Measurements from ENCODE around the gene ZNF805. TPM values are rescaled to one million over a fixed set of nuclear protein-coding genes. Genes with fewer than 3 reads are reported as not detected.

The ZNF805 gene
- total RNA-seq, 4 donors from 2014 or later: 13.3 to 19.7 (median 17.3) TPM

- peaks cover 25 to 88% (median 72%) of the 10 kb centered on the region in 4 donors for H3K36me3 ChIP-seq
- H3K4me1 ChIP-seq: peaks cover 0 to 10% (median 4%) of the 10 kb centered on the region in 4 donors
- H3K27me3 ChIP-seq: no peaks in the 10 kb centered on the region
- WGBS: 87% methylated on average over 5 of the region's 5 CpGs
- no peak overlapping the region for H3K4me3 ChIP-seq
- intact Hi-C loops (cut with DNase I): no loop called here
- no peak for TF ChIP-seq CTCF (IDR thresholded peaks at IDR 0.05)
- no peak for TF ChIP-seq EP300 (IDR thresholded peaks at IDR 0.05)
- TF ChIP-seq POLR2AphosphoS5 (IDR thresholded peaks at IDR 0.05): no peak
- TF ChIP-seq POLR2A (IDR thresholded peaks at IDR 0.05; ENCODE audit: low read depth): no peak
- no peak overlapping the region for H3K27ac ChIP-seq (replicated peaks in 1 of 4)
- DNase-seq (ENCODE audit: extremely low spot score): no peak
- no peaks in the 10 kb centered on the region for H3K9me3 ChIP-seq
Measured at GRCh38 chr19:57202160-57202559, 38.3 kb upstream of the ZNF805 start.

DNA sequence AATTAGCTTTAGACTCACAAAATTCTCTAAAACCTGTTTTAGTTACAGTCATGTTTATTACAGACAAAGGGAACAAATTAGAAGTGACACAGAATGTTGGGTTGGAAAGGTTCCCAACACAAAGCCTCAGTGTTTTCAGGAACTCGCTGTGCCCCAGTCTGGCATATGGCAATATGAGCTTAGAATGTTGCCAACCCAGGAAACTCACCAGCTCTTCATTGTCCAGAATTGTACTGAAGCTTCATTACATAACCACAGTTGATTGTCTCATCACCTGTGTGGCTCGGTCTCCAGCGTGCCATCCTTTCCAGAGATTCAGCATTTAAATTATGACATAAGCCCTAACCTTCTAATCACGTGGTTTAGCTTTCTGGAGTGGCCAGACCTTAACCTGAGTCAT lies 30.1 kb upstream of the ZNF805 start:
- Histone ChIP-seq H3K27ac (replicated peaks in 1 of 4) (no peak overlapping the region), H3K9me3 (peaks cover 0 to 24% (median 13%) of the 10 kb centered on the region in 4 donors)
- TF ChIP-seq POLR2AphosphoS5 (IDR thresholded peaks at IDR 0.05): no peak
- no peak for TF ChIP-seq CTCF (IDR thresholded peaks at IDR 0.05)
- no peak for TF ChIP-seq POLR2A (IDR thresholded peaks at IDR 0.05; ENCODE audit: low read depth)
- TF ChIP-seq EP300 (IDR thresholded peaks at IDR 0.05): no peak

DNA sequence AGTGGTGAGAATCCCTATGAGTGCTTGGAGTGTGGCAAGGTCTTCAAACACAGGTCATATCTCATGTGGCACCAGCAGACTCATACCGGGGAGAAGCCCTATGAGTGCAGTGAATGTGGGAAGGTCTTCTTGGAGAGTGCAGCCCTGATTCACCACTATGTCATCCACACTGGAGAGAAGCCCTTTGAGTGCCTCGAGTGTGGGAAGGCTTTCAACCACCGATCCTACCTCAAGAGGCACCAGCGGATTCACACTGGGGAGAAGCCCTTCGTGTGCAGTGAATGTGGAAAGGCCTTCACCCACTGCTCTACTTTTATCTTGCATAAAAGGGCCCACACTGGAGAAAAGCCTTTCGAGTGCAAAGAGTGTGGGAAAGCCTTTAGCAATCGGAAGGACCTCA lies 28.3 kb upstream of the ZNF805 start:
- no peak overlapping the region for H3K4me3 ChIP-seq
- no peak overlapping the region for H3K27ac ChIP-seq (replicated peaks in 1 of 4)
- intact Hi-C loops (cut with DNase I): no loop called here
- peaks cover 0 to 24% (median 13%) of the 10 kb centered on the region in 4 donors for H3K9me3 ChIP-seq
- no peak for TF ChIP-seq POLR2A (IDR thresholded peaks at IDR 0.05; ENCODE audit: low read depth)
- TF ChIP-seq EP300 (IDR thresholded peaks at IDR 0.05): no peak
- TF ChIP-seq POLR2AphosphoS5 (IDR thresholded peaks at IDR 0.05): no peak
- TF ChIP-seq CTCF (IDR thresholded peaks at IDR 0.05): no peak
- H3K4me1 ChIP-seq: no peaks in the 10 kb centered on the region
- no peak for DNase-seq (ENCODE audit: extremely low spot score)
- no peaks in the 10 kb centered on the region for H3K27me3 ChIP-seq
- H3K36me3 ChIP-seq: peaks cover 33 to 88% (median 72%) of the 10 kb centered on the region in 4 donors
- WGBS: 93% methylated on average over 4 of the region's 7 CpGs

More for the DNA sequence above, 30.1 kb upstream of the ZNF805 start:
- WGBS: 99% methylated on average over 4 of the region's 4 CpGs
- H3K36me3 ChIP-seq: peaks cover 39 to 88% (median 77%) of the 10 kb centered on the region in 4 donors
- DNase-seq (ENCODE audit: extremely low spot score): no peak
- no peak overlapping the region for H3K4me3 ChIP-seq
- intact Hi-C loops (cut with DNase I): no loop called here
- H3K4me1 ChIP-seq: no peaks in the 10 kb centered on the region
- no peaks in the 10 kb centered on the region for H3K27me3 ChIP-seq

GRCh38 chr19:57227502-57227901 lies 12.9 kb upstream of the ZNF805 start:
- Histone ChIP-seq H3K36me3 (no peaks in the 10 kb centered on the region), H3K27ac (replicated peaks in 1 of 4) (no peak overlapping the region), H3K9me3 (no peaks in the 10 kb centered on the region), H3K27me3 (no peaks in the 10 kb centered on the region), H3K4me1 (no peaks in the 10 kb centered on the region), H3K4me3 (no peak overlapping the region)
- WGBS: 69% methylated on average over 3 of the region's 5 CpGs
- TF ChIP-seq POLR2A (IDR thresholded peaks at IDR 0.05; ENCODE audit: low read depth) (no peak), EP300 (IDR thresholded peaks at IDR 0.05) (no peak), POLR2AphosphoS5 (IDR thresholded peaks at IDR 0.05) (no peak), CTCF (IDR thresholded peaks at IDR 0.05) (no peak)
- intact Hi-C loops (cut with DNase I): no loop called here
- no peak for DNase-seq (ENCODE audit: extremely low spot score)

DNA sequence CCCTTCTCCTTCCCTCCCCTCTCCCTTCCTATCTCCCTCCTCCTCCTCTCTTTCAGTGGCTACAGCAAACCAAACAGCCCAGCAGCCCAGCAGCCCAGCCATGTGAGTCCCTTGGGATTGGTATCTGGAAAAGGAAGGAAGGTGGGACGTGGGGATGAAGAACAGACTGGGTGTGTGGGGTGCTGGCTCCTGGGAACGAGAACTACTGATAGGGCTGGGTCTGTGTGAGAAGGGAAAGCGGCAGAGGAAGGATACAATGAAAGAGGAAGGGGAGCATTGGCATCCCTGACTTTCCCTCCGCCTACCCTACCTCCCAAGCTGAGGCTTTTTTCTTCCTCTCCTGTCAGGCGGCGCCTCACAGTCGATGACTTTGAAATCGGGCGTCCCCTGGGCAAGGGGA lies 8.7 kb upstream of the ZNF805 start:
- peak; percentile 62 for DNase-seq (ENCODE audit: extremely low spot score)
- Histone ChIP-seq H3K9me3 (no peaks in the 10 kb centered on the region), H3K27ac (replicated peaks in 1 of 4) (no peak overlapping the region), H3K36me3 (no peaks in the 10 kb centered on the region), H3K4me1 (no peaks in the 10 kb centered on the region), H3K4me3 (no peak overlapping the region), H3K27me3 (no peaks in the 10 kb centered on the region)
- 72% methylated on average over 9 of the region's 9 CpGs for WGBS
- TF ChIP-seq EP300 (IDR thresholded peaks at IDR 0.05) (no peak), POLR2AphosphoS5 (IDR thresholded peaks at IDR 0.05) (no peak), POLR2A (IDR thresholded peaks at IDR 0.05; ENCODE audit: low read depth) (no peak), CTCF (IDR thresholded peaks at IDR 0.05) (no peak)
- intact Hi-C loops (cut with DNase I): no loop called here
